Type B pancreatic cell (in vitro differentiated cells): ENCODE data around the gene ABRAXAS1. TPM values are rescaled to one million over a fixed set of nuclear protein-coding genes. Genes with fewer than 3 reads are reported as not detected.

Experiments
- DNase-seq: peaks from one replicate; pipeline ENCODE4 v3.0.0; 2021; ENCODE audit warnings: mixed read lengths; ENCODE audit not compliant: unreplicated experiment; ENCODE audit errors: extremely low spot score
- H3K27ac Mint-ChIP-seq: 2 replicates; pipeline ENCODE4 v1.8.0; 2021; ENCODE audit warnings: mild to moderate bottlenecking, mixed read lengths
- H3K27me3 Mint-ChIP-seq: 2 replicates; pipeline ENCODE4 v1.8.0; 2021; ENCODE audit warnings: mixed read lengths
- H3K36me3 Mint-ChIP-seq: 2 replicates; pipeline ENCODE4 v1.8.0; 2021; ENCODE audit warnings: mixed read lengths
- H3K4me1 Mint-ChIP-seq: one replicate; pipeline ENCODE4 v1.8.0; 2021; ENCODE audit warnings: mixed read lengths; ENCODE audit not compliant: unreplicated experiment
- H3K4me3 Mint-ChIP-seq: 2 replicates; pipeline ENCODE4 v1.8.0; 2021; ENCODE audit warnings: mild to moderate bottlenecking, mixed read lengths
- H3K9me3 Mint-ChIP-seq: 2 replicates; pipeline ENCODE4 v1.8.0; 2021; ENCODE audit warnings: mixed read lengths
- CTCF ChIP-seq: fragments of 200-600 bp; sonication (generic); conservative IDR thresholded peaks from 2 replicates; pipeline ENCODE4 v1.5.0; 2021; ENCODE audit warnings: antibody characterized with exemption, mild to moderate bottlenecking
- total RNA-seq: library from RNA; stranded (reverse); gene quantifications from 2 replicates; pipeline ENCODE4 v1.2.1, GENCODE V29; 2021; ENCODE audit warnings: low replicate concordance

The ABRAXAS1 gene
- total RNA-seq, 1 donor from 2014 or later = 22.8 TPM

DNA sequence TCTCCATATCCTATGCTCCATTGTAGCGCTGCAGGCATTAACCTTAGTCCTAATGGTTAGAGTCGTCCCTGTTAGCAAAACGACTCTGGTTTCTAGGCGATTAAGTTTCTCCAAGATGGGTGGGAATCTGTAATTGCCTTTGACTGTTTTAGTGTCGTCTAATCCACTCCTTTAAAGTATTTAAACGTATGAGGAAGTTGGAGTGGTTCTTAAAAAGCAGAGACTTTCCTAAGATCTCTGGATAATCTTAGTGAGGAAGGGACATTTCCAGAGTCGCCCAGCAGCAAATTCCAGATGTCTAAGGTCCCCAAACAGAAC is 28.8 kb downstream of the ABRAXAS1 start:
- peaks cover 18% of the 10 kb centered on the region for H3K4me1 Mint-ChIP-seq
- H3K4me3 Mint-ChIP-seq = peak overlapping the region; percentile 100
- no peaks in the 10 kb centered on the region for H3K9me3 Mint-ChIP-seq
- H3K36me3 Mint-ChIP-seq = peaks cover 20% of the 10 kb centered on the region
- no peak for DNase-seq
- TF ChIP-seq CTCF = no peak
- H3K27ac Mint-ChIP-seq = peak overlapping the region; percentile 99
- H3K27me3 Mint-ChIP-seq = no peaks in the 10 kb centered on the region

DNA sequence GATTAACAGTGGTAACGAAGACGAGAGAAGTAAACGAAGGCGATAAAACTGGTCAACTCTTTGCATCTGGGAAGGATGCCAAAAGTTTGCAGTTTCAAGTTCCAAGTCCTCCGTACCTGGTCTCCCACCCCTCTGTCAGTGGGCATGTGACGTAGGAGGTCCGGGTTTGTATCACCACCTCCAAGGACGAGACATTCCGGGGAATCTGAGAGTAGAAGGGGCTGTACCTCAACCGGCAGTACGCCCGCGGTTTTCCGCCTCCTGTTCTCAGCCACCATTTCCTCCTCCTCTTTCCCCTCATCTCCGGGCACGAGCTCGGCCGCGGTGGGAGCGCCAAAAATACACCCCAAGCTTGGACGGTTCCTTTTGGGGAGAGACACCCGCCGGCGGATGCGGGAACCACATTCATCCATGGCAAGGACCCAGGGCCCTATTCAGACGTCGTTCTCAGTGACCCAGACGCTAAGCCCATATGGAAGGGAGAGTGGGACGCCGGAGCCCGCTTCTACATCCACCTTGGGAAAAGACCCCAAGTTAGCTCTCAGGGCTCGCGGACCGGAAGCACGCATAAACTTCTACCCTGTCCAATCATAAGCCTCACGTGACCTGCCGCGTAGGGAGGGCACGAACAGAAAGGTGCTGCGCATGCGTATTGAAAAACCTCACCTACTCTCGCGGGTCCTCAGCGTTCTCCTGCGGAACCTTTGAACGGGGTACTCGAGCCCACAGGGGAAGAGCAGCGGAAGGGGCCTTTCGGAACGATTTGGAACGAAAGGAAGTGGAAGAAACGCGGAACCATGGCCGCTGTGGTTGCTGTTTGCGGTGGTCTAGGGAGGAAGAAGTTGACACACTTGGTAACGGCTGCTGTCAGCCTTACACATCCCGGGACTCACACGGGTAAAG is 29.4 kb downstream of the ABRAXAS1 start, which contains the start of the genes HELQ and MRPS18C:
TSS of gene HELQ (minus strand) at position 543 of the 903 bp plus-strand sequence. CDS start at position 413, 130 bp downstream.
TSS of gene MRPS18C (plus strand) at position 778 of the 903 bp plus-strand sequence. CDS start at position 798, 20 bp downstream.
- Mint-ChIP-seq H3K27me3 (no peaks in the 10 kb centered on the region), H3K27ac (peak within 1 kb of the TSS; percentile 99), H3K4me1 (peaks cover 18% of the 10 kb centered on the region), H3K9me3 (no peaks in the 10 kb centered on the region), H3K4me3 (peak within 1 kb of the TSS; percentile 100), H3K36me3 (peaks cover 20% of the 10 kb centered on the region)
- peak; percentile 94 for DNase-seq
- peak; percentile 47 for TF ChIP-seq CTCF

- TF ChIP-seq CTCF = no peak
These were observed 30.2 kb downstream of the ABRAXAS1 start for GRCh38 chr4:83454686-83455085.

DNA sequence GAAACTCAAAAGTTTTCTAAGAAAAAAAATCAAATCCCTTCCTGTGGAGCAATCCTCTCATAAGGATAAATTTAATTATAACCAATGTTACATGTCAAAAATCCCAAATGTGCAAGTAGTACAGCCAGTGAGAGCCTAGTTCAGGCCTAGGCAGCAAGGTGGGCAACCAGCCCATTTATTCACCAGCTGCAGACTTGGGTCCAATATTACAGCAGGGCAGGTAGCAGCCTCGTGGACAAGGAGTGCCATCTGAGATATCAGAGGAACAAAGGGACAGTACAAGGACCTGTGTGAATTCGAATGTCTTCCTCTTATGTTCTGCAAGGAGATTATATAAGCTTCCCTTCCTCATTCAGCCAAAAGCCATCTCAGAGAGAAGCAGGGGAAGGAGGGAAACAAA is 35.9 kb downstream of the ABRAXAS1 start:
- Mint-ChIP-seq H3K9me3 (no peaks in the 10 kb centered on the region), H3K36me3 (peaks cover 21% of the 10 kb centered on the region), H3K4me1 (peaks cover 4% of the 10 kb centered on the region), H3K4me3 (no peak overlapping the region), H3K27ac (no peak overlapping the region), H3K27me3 (no peaks in the 10 kb centered on the region)
- no peak for TF ChIP-seq CTCF
- DNase-seq = no peak

More at GRCh38 chr4:83454686-83455085, 30.2 kb downstream of the ABRAXAS1 start:
- H3K4me3 Mint-ChIP-seq = peak overlapping the region; percentile 100
- peak overlapping the region; percentile 99 for H3K27ac Mint-ChIP-seq
- H3K27me3 Mint-ChIP-seq = no peaks in the 10 kb centered on the region
- no peak for DNase-seq
- H3K4me1 Mint-ChIP-seq = peaks cover 18% of the 10 kb centered on the region
- no peaks in the 10 kb centered on the region for H3K9me3 Mint-ChIP-seq
- peaks cover 20% of the 10 kb centered on the region for H3K36me3 Mint-ChIP-seq

- peaks cover 20% of the 10 kb centered on the region for H3K36me3 Mint-ChIP-seq
- no peak overlapping the region for H3K27ac Mint-ChIP-seq
- H3K4me3 Mint-ChIP-seq = no peak overlapping the region
- no peak for TF ChIP-seq CTCF
- no peak for DNase-seq
- H3K27me3 Mint-ChIP-seq = no peaks in the 10 kb centered on the region
- H3K4me1 Mint-ChIP-seq = no peaks in the 10 kb centered on the region
- no peaks in the 10 kb centered on the region for H3K9me3 Mint-ChIP-seq
These were observed 44.0 kb downstream of the ABRAXAS1 start for GRCh38 chr4:83440899-83441298.
